ENCODE data around the gene ARSG. TPM values are rescaled to one million over a fixed set of nuclear protein-coding genes. Genes with fewer than 3 reads are reported as not detected.

ARSG gene
- total and polyA plus RNA-seq, 2 of the 4 experiments (the other 2 are of a cell fraction) = 2.9 to 3.0 TPM

GRCh38 chr17:68378268-68379176 lies 87.2 kb downstream of the ARSG start:
- peak overlapping the region; percentile 83 to 90 for H4K8ac ChIP-seq (ENCODE audit: low read depth in 2 of 2, low read length in 2 of 2)
- peak overlapping the region; percentile 90 for H2BK20ac ChIP-seq (ENCODE audit: low read depth, low read length)
- peak overlapping the region; percentile 94 for H4K91ac ChIP-seq (ENCODE audit: insufficient read depth, low read depth, low read length)
- peak overlapping the region; percentile 52 for H3K4me2 ChIP-seq (ENCODE audit: low read depth, low read length)
- H3K14ac ChIP-seq (replicated peaks; ENCODE audit: low read depth, low read length) = peak overlapping the region; percentile 79
- H3K56ac ChIP-seq (ENCODE audit: extremely low read depth, insufficient read depth, low read length) = peak overlapping the region; percentile 75
- H3K4ac ChIP-seq (ENCODE audit: low read depth, low read length) = peak overlapping the region; percentile 94
- H2AK9ac ChIP-seq (replicated peaks; ENCODE audit: low read depth, low read length, poor library complexity) = peak overlapping the region; percentile 65
- H2BK120ac ChIP-seq (ENCODE audit: low read depth, low read length) = peak overlapping the region; percentile 89
- H3K27me3 ChIP-seq (ENCODE audit: control insufficient read depth, insufficient read depth, low read length) = no peaks in the 10 kb centered on the region
- no peaks in the 10 kb centered on the region for H3K36me3 ChIP-seq (ENCODE audit: control insufficient read depth, insufficient read depth, low read length)
- H2BK15ac ChIP-seq (ENCODE audit: low read depth, low read length) = peak overlapping the region; percentile 95; the same call in 2 of the 3 replicates
- dilution Hi-C loops (cut with HindIII; ENCODE audit: low sequenced_read_pairs, unreplicated experiment) = no loop called here
- peak overlapping the region; percentile 88 for H2AK5ac ChIP-seq (ENCODE audit: low read depth, low read length)
- WGBS, 2 experiments (ENCODE audit: extremely low coverage in 2 of 2, insufficient read length in 1 of 2) = 17% methylated on average over 8 of the region's 21 CpGs; no CpG with 5 or more reads in 1 of the 2 experiments
- H3K27ac ChIP-seq (ENCODE audit: insufficient read depth, low read length) = peak overlapping the region; percentile 93
- BruUV-seq (replicated peaks) = no TSS peak
- H3K23ac ChIP-seq (ENCODE audit: low read depth, low read length) = peak overlapping the region; percentile 80; the same call in 1 of the 2 replicates
- H3K18ac ChIP-seq (ENCODE audit: low read depth, low read length) = peak overlapping the region; percentile 87
- H3K9me3 ChIP-seq (ENCODE audit: control insufficient read depth, insufficient read depth, low read length) = no peaks in the 10 kb centered on the region
- ChIA-PET CTCF (no interaction called here), POLR2A (ENCODE audit: unreplicated experiment) (no interaction called here)
- H3K9ac ChIP-seq (ENCODE audit: low read depth, low read length) = peak overlapping the region; percentile 58
- ATAC-seq (ENCODE audit: low read depth) = peak; percentile 79
- H2BK5ac ChIP-seq (ENCODE audit: low read depth, low read length, poor library complexity, severe bottlenecking) = peak overlapping the region; percentile 91
- H3K79me1 ChIP-seq (ENCODE audit: low read depth in 1 of 2, low read length in 2 of 2) = no peaks in the 10 kb centered on the region
- intact Hi-C loops (cut with micrococcal nuclease) = no loop called here
- no peak overlapping the region for H3K4me3 ChIP-seq (ENCODE audit: insufficient read depth, low read depth, low read length)
- no peaks in the 10 kb centered on the region for H4K20me1 ChIP-seq (ENCODE audit: insufficient read depth, low read length)
- in situ Hi-C loops (cut with MboI; ENCODE audit: low sequenced_read_pairs) = no loop called here
- H4K5ac ChIP-seq (ENCODE audit: low read depth, low read length) = peak overlapping the region; percentile 86
- H2AFZ ChIP-seq (replicated peaks; ENCODE audit: low read length, poor library complexity) = peak overlapping the region; percentile 84
- peak; percentile 94 for DNase-seq
- H3K9me1 ChIP-seq (ENCODE audit: insufficient read depth, low read length) = peaks cover 27% of the 10 kb centered on the region
- H3K4me1 ChIP-seq (ENCODE audit: control insufficient read depth, insufficient read depth, low read length) = peaks cover 25% of the 10 kb centered on the region
- TF ChIP-seq USF2 (IDR thresholded peaks at IDR 0.05; ENCODE audit: low read depth, low read length) = peak; percentile 92
- peak; percentile 97 for TF ChIP-seq CEBPB (IDR thresholded peaks at IDR 0.05; ENCODE audit: low read depth, low read length)
- TF ChIP-seq MAZ (IDR thresholded peaks at IDR 0.05; ENCODE audit: borderline replicate concordance, low read depth, low read length) = peak; percentile 86
- no peak for TF ChIP-seq CTCF (conservative IDR thresholded peaks at IDR 0.05; ENCODE audit: low read depth, low read length)
- TF ChIP-seq RCOR1 (IDR thresholded peaks at IDR 0.05; ENCODE audit: insufficient replicate concordance, low read length) = peak; percentile 8
- TF ChIP-seq MAFK (IDR thresholded peaks at IDR 0.05; ENCODE audit: low read depth, low read length) = peak; percentile 43; the same call in 1 of the 2 replicates
- peak; percentile 87 for TF ChIP-seq BHLHE40 (IDR thresholded peaks at IDR 0.05; ENCODE audit: low read depth, low read length)
- TF ChIP-seq RAD21 (IDR thresholded peaks at IDR 0.05; ENCODE audit: low read length) = peak; percentile 9; the same call in 1 of the 2 replicates
- TF ChIP-seq MXI1 (IDR thresholded peaks at IDR 0.05; ENCODE audit: borderline replicate concordance, low read depth, low read length) = peak; percentile 60; the same call in 1 of the 2 replicates
- TF ChIP-seq ELK1 (IDR thresholded peaks at IDR 0.05; ENCODE audit: borderline replicate concordance, low read depth, low read length) = no peak; the same call in 1 of the 2 replicates
- peak; percentile 90; the same call in 1 of the 2 replicates for TF ChIP-seq CHD1 (IDR thresholded peaks at IDR 0.05; ENCODE audit: low read depth, low read length)
- peak; percentile 63 for TF ChIP-seq POLR2A (IDR thresholded peaks at IDR 0.05; ENCODE audit: low read depth, low read length)
- peak; percentile 82 for TF ChIP-seq NFE2L2 (IDR thresholded peaks at IDR 0.05; ENCODE audit: low read depth, low read length)

Measured in IMR-90 (cell line).